SHP77 (cell line): ENCODE data around the gene CHST3.

Experiments used
- DNase-seq, 2 experiments: peaks; one replicate each; lab custom pipeline; 2025; lab: John Stamatoyannopoulos, UW

The CHST3 gene

GRCh38 chr10:72010234-72010973 lies 46.2 kb downstream of the CHST3 start:
- DNase-seq, result no peak

GRCh38 chr10:72011016-72011415 lies 46.8 kb downstream of the CHST3 start:
- DNase-seq, result no peak

- DNase-seq, result no peak
Observed at GRCh38 chr10:72011468-72011867, 47.3 kb downstream of the CHST3 start.

GRCh38 chr10:72011976-72012512 lies 47.8 kb downstream of the CHST3 start:
- no peak for DNase-seq

- DNase-seq, result no peak
Observed at GRCh38 chr10:72012796-72013195, 48.6 kb downstream of the CHST3 start.

GRCh38 chr10:72013202-72013945 lies 49.2 kb downstream of the CHST3 start:
- no peak for DNase-seq

- DNase-seq, result no peak
Observed at GRCh38 chr10:72014197-72014596, 50.0 kb downstream of the CHST3 start.

- no peak for DNase-seq
Observed at GRCh38 chr10:72014785-72015480, 50.7 kb downstream of the CHST3 start.

- DNase-seq, result no peak
Observed at GRCh38 chr10:72015841-72016240, 51.6 kb downstream of the CHST3 start.

GRCh38 chr10:72016608-72017300 lies 52.6 kb downstream of the CHST3 start:
- DNase-seq, result no peak

GRCh38 chr10:72019085-72019876 lies 55.1 kb downstream of the CHST3 start:
- no peak for DNase-seq

- no peak for DNase-seq
Observed at GRCh38 chr10:72020914-72021809, 57.0 kb downstream of the CHST3 start.

GRCh38 chr10:72022228-72022627 lies 58.0 kb downstream of the CHST3 start:
- no peak for DNase-seq

- no peak for DNase-seq
Observed at GRCh38 chr10:72024596-72024995, 60.4 kb downstream of the CHST3 start.

- no peak for DNase-seq
Observed at GRCh38 chr10:72025400-72025799, 61.2 kb downstream of the CHST3 start.

GRCh38 chr10:72025832-72026231 lies 61.6 kb downstream of the CHST3 start:
- no peak for DNase-seq

GRCh38 chr10:72026278-72027111 lies 62.3 kb downstream of the CHST3 start:
- no peak for DNase-seq

GRCh38 chr10:72027498-72027897 lies 63.3 kb downstream of the CHST3 start:
- DNase-seq, result no peak

GRCh38 chr10:72029414-72029813 lies 65.2 kb downstream of the CHST3 start:
- no peak for DNase-seq
